ENCODE results near the gene BCAP31.
A peak's percentile ranks its signal among the peaks of the same experiment; 100 is the strongest.
"Not testable (repeated sequence)": the region's sequence is repeated elsewhere in the genome, so short reads cannot be mapped to it uniquely, and the experiment has no call there.

The BCAP31 gene

GRCh38 chrX:153688911-153689590, 35.1 kb downstream of the BCAP31 start:
- Mint-ChIP-seq H3K27me3 (no peaks in the 10 kb centered on the region), H3K9me3 (ENCODE audit: low read depth) (no peaks in the 10 kb centered on the region), H3K4me1 (ENCODE audit: low read depth) (no peaks in the 10 kb centered on the region), H3K27ac (no peak overlapping the region), H3K36me3 (no peaks in the 10 kb centered on the region), H3K4me3 (no peak overlapping the region)

- Mint-ChIP-seq H3K36me3 (no peaks in the 10 kb centered on the region), H3K27me3 (no peaks in the 10 kb centered on the region), H3K4me1 (ENCODE audit: low read depth) (no peaks in the 10 kb centered on the region), H3K4me3 (no peak overlapping the region), H3K9me3 (ENCODE audit: low read depth) (no peaks in the 10 kb centered on the region), H3K27ac (no peak overlapping the region)
These were observed 35.7 kb downstream of the BCAP31 start for GRCh38 chrX:153688506-153688905.

- no peaks in the 10 kb centered on the region for H3K36me3 Mint-ChIP-seq
- H3K4me1 Mint-ChIP-seq (ENCODE audit: low read depth): no peaks in the 10 kb centered on the region
- H3K4me3 Mint-ChIP-seq: no peak overlapping the region
These were observed 36.1 kb downstream of the BCAP31 start for GRCh38 chrX:153688071-153688470.

GRCh38 chrX:153687121-153688039, 36.8 kb downstream of the BCAP31 start, which contains the start of gene SLC6A8:
Gene SLC6A8, plus strand, starts transcription at chrX:153687926. Its CDS starts 649 bp downstream, at chrX:153688575.
- H3K27me3 Mint-ChIP-seq: no peaks in the 10 kb centered on the region
- H3K4me1 Mint-ChIP-seq (ENCODE audit: low read depth): no peaks in the 10 kb centered on the region
- H3K4me3 Mint-ChIP-seq: peak within 1 kb of the TSS; percentile 69
- H3K9me3 Mint-ChIP-seq (ENCODE audit: low read depth): no peaks in the 10 kb centered on the region
- H3K27ac Mint-ChIP-seq: no peak within 1 kb of the TSS
- H3K36me3 Mint-ChIP-seq: no peaks in the 10 kb centered on the region

More at GRCh38 chrX:153688071-153688470, 36.1 kb downstream of the BCAP31 start:
- no peaks in the 10 kb centered on the region for H3K27me3 Mint-ChIP-seq
- no peaks in the 10 kb centered on the region for H3K9me3 Mint-ChIP-seq (ENCODE audit: low read depth)
- no peak overlapping the region for H3K27ac Mint-ChIP-seq

- H3K4me1 Mint-ChIP-seq (ENCODE audit: low read depth): no peaks in the 10 kb centered on the region
- H3K9me3 Mint-ChIP-seq (ENCODE audit: low read depth): no peaks in the 10 kb centered on the region
- no peaks in the 10 kb centered on the region for H3K27me3 Mint-ChIP-seq
- no peak overlapping the region for H3K4me3 Mint-ChIP-seq
- H3K36me3 Mint-ChIP-seq: no peaks in the 10 kb centered on the region
- no peak overlapping the region for H3K27ac Mint-ChIP-seq
These were observed 37.5 kb downstream of the BCAP31 start for GRCh38 chrX:153686711-153687110.

GRCh38 chrX:153685751-153686696, 38.2 kb downstream of the BCAP31 start:
- Mint-ChIP-seq H3K4me3 (no peak overlapping the region), H3K36me3 (no peaks in the 10 kb centered on the region), H3K27ac (no peak overlapping the region), H3K27me3 (no peaks in the 10 kb centered on the region), H3K4me1 (ENCODE audit: low read depth) (no peaks in the 10 kb centered on the region), H3K9me3 (ENCODE audit: low read depth) (no peaks in the 10 kb centered on the region)

- H3K4me1 Mint-ChIP-seq (ENCODE audit: low read depth): no peaks in the 10 kb centered on the region
- H3K27ac Mint-ChIP-seq: no peak overlapping the region
- no peaks in the 10 kb centered on the region for H3K36me3 Mint-ChIP-seq
- H3K4me3 Mint-ChIP-seq: no peak overlapping the region
- no peaks in the 10 kb centered on the region for H3K27me3 Mint-ChIP-seq
- H3K9me3 Mint-ChIP-seq (ENCODE audit: low read depth): no peaks in the 10 kb centered on the region
These were observed 39.0 kb downstream of the BCAP31 start for GRCh38 chrX:153685156-153685536.

- H3K27me3 Mint-ChIP-seq: no peaks in the 10 kb centered on the region
- H3K4me1 Mint-ChIP-seq (ENCODE audit: low read depth): no peaks in the 10 kb centered on the region
These were observed 39.6 kb downstream of the BCAP31 start for GRCh38 chrX:153684467-153685155.

GRCh38 chrX:153683486-153683885, 40.7 kb downstream of the BCAP31 start:
- not testable (repeated sequence) for H3K4me3 Mint-ChIP-seq; H3K4me1 Mint-ChIP-seq (ENCODE audit: low read depth); H3K9me3 Mint-ChIP-seq (ENCODE audit: low read depth); H3K27me3 Mint-ChIP-seq; H3K27ac Mint-ChIP-seq; H3K36me3 Mint-ChIP-seq

More at GRCh38 chrX:153684467-153685155, 39.6 kb downstream of the BCAP31 start:
- Mint-ChIP-seq H3K9me3 (ENCODE audit: low read depth) (no peaks in the 10 kb centered on the region), H3K36me3 (no peaks in the 10 kb centered on the region), H3K27ac (no peak overlapping the region), H3K4me3 (no peak overlapping the region)

GRCh38 chrX:153681175-153681574, 43.0 kb downstream of the BCAP31 start:
- no peaks in the 10 kb centered on the region for H3K36me3 Mint-ChIP-seq
- H3K4me1 Mint-ChIP-seq (ENCODE audit: low read depth): no peaks in the 10 kb centered on the region
- H3K27me3 Mint-ChIP-seq: peaks cover under 1% of the 10 kb centered on the region
- H3K9me3 Mint-ChIP-seq (ENCODE audit: low read depth): no peaks in the 10 kb centered on the region
- no peak overlapping the region for H3K4me3 Mint-ChIP-seq
- H3K27ac Mint-ChIP-seq: no peak overlapping the region

GRCh38 chrX:153674219-153674851, 49.9 kb downstream of the BCAP31 start:
- H3K9me3 Mint-ChIP-seq (ENCODE audit: low read depth): no peaks in the 10 kb centered on the region
- peaks cover 3% of the 10 kb centered on the region for H3K4me1 Mint-ChIP-seq (ENCODE audit: low read depth)
- peak overlapping the region; percentile 54 for H3K4me3 Mint-ChIP-seq
- H3K36me3 Mint-ChIP-seq: no peaks in the 10 kb centered on the region
- H3K27ac Mint-ChIP-seq: no peak overlapping the region
- H3K27me3 Mint-ChIP-seq: peaks cover 10% of the 10 kb centered on the region

- H3K27ac Mint-ChIP-seq: no peak within 1 kb of the TSS
- peaks cover 10% of the 10 kb centered on the region for H3K27me3 Mint-ChIP-seq
- H3K4me1 Mint-ChIP-seq (ENCODE audit: low read depth): peaks cover 3% of the 10 kb centered on the region
- H3K9me3 Mint-ChIP-seq (ENCODE audit: low read depth): no peaks in the 10 kb centered on the region
- peak within 1 kb of the TSS; percentile 60 for H3K4me3 Mint-ChIP-seq
- no peaks in the 10 kb centered on the region for H3K36me3 Mint-ChIP-seq
These were observed 50.6 kb downstream of the BCAP31 start, which contains the start of gene PNCK for GRCh38 chrX:153673428-153674218. Gene PNCK, minus strand, starts transcription at chrX:153673813. Its CDS starts 737 bp downstream, at chrX:153673076.

All from activated naive CD8-positive, alpha-beta T cell (primary cell).